IPS-20b (cell line): Measurements from ENCODE around the gene TBX15.

Source experiments
- H3K27ac ChIP-seq: one replicate; pipeline ENCODE4 v1.5.1; 2013; ENCODE audit warnings: low read length
- H3K27me3 ChIP-seq: 2 replicates; pipeline ENCODE4 v1.6.1; 2013; ENCODE audit warnings: mild to moderate bottlenecking, low read length, inconsistent platforms; ENCODE audit not compliant: insufficient read depth
- H3K36me3 ChIP-seq: 2 replicates; pipeline ENCODE4 v1.6.1; 2013; ENCODE audit warnings: low read depth, mild to moderate bottlenecking, inconsistent platforms, low read length, moderate library complexity; ENCODE audit not compliant: insufficient read depth
- H3K4me1 ChIP-seq: 2 replicates; pipeline ENCODE4 v1.6.1; 2013; ENCODE audit warnings: mild to moderate bottlenecking, control low read depth, inconsistent platforms, low read length, moderate library complexity; ENCODE audit not compliant: insufficient read depth
- H3K4me3 ChIP-seq: 2 replicates; pipeline ENCODE4 v1.5.1; 2013; ENCODE audit warnings: mild to moderate bottlenecking, low read length, inconsistent platforms
- H3K9ac ChIP-seq: 2 replicates; pipeline ENCODE4 v1.6.1; 2013; ENCODE audit warnings: low read depth, mild to moderate bottlenecking, inconsistent platforms, low read length, moderate library complexity
- H3K9me3 ChIP-seq: 2 replicates; pipeline ENCODE4 v1.6.1; 2013; ENCODE audit warnings: mild to moderate bottlenecking, low read depth, low read length, inconsistent platforms; ENCODE audit not compliant: insufficient read depth

Gene TBX15

GRCh38 chr1:118861216-118861615 lies 126.9 kb downstream of the TBX15 start:
- no peaks in the 10 kb centered on the region for H3K36me3 ChIP-seq
- H3K9me3 ChIP-seq: no peaks in the 10 kb centered on the region
- no peaks in the 10 kb centered on the region for H3K4me1 ChIP-seq
- H3K27ac ChIP-seq: no peak overlapping the region
- no peak overlapping the region for H3K9ac ChIP-seq
- H3K27me3 ChIP-seq: no peaks in the 10 kb centered on the region
- no peak overlapping the region for H3K4me3 ChIP-seq

GRCh38 chr1:118859999-118860398 lies 128.1 kb downstream of the TBX15 start:
- no peak overlapping the region for H3K9ac ChIP-seq
- H3K4me3 ChIP-seq: no peak overlapping the region
- H3K4me1 ChIP-seq: no peaks in the 10 kb centered on the region
- no peaks in the 10 kb centered on the region for H3K27me3 ChIP-seq
- H3K36me3 ChIP-seq: no peaks in the 10 kb centered on the region
- no peak overlapping the region for H3K27ac ChIP-seq
- H3K9me3 ChIP-seq: no peaks in the 10 kb centered on the region

- Histone ChIP-seq H3K27ac (no peak overlapping the region), H3K4me1 (no peaks in the 10 kb centered on the region), H3K9me3 (no peaks in the 10 kb centered on the region), H3K9ac (no peak overlapping the region), H3K27me3 (no peaks in the 10 kb centered on the region), H3K4me3 (no peak overlapping the region), H3K36me3 (no peaks in the 10 kb centered on the region)
Measured at GRCh38 chr1:118846443-118846842, 141.7 kb downstream of the TBX15 start.

GRCh38 chr1:118842452-118843201 lies 145.5 kb downstream of the TBX15 start:
- no peaks in the 10 kb centered on the region for H3K9me3 ChIP-seq
- no peaks in the 10 kb centered on the region for H3K4me1 ChIP-seq
- no peaks in the 10 kb centered on the region for H3K27me3 ChIP-seq
- no peak overlapping the region for H3K27ac ChIP-seq
- H3K9ac ChIP-seq: no peak overlapping the region
- H3K4me3 ChIP-seq: no peak overlapping the region
- H3K36me3 ChIP-seq: no peaks in the 10 kb centered on the region

- no peaks in the 10 kb centered on the region for H3K36me3 ChIP-seq
- no peaks in the 10 kb centered on the region for H3K9me3 ChIP-seq
- no peaks in the 10 kb centered on the region for H3K27me3 ChIP-seq
- H3K4me3 ChIP-seq: no peak overlapping the region
- no peaks in the 10 kb centered on the region for H3K4me1 ChIP-seq
- no peak overlapping the region for H3K27ac ChIP-seq
- H3K9ac ChIP-seq: no peak overlapping the region
Measured at GRCh38 chr1:118841521-118841920, 146.6 kb downstream of the TBX15 start.
